Activated CD8-positive, alpha-beta T cell treated with anti-CD3 and anti-CD28 coated beads, Interleukin-2, amount 10 ng/mL, durations not matched to agents 7 days and 5 days (primary cell): ENCODE measurements around the gene ARL14EPL. TPM values are rescaled to one million over a fixed set of nuclear protein-coding genes. Genes with fewer than 3 reads are reported as not detected.
A peak's percentile ranks its signal among the peaks of the same experiment; 100 is the strongest.
"Not testable (repeated sequence)": the region's sequence is repeated elsewhere in the genome, so short reads cannot be mapped to it uniquely, and the experiment has no call there.

Experiments used
- ATAC-seq: fragments of 150-1000 bp; cut with Tn5 transposase; one replicate; pipeline ENCODE4 v1.10.0; 2021; ENCODE audit warnings: moderate library complexity
- CTCF ChIA-PET: fragments of 350-600 bp; sonication (Branson Sonifier 250); formaldehyde crosslinking; loops from one replicate; lab custom pipeline; 2021; ENCODE audit warnings: antibody characterized with exemption; lab: Charles Lee
- POLR2A ChIA-PET: fragments of 350-600 bp; sonication (Branson Sonifier 250); formaldehyde crosslinking; loops from one replicate; lab custom pipeline; 2021; ENCODE audit warnings: antibody characterized with exemption; lab: Charles Lee
- DNase-seq: peaks from one replicate; pipeline ENCODE4 v3.0.0-alpha.2; 2020
- H3K27ac Mint-ChIP-seq: one replicate; pipeline ENCODE4 v1.8.0; 2021; ENCODE audit warnings: mild to moderate bottlenecking, mixed read lengths
- H3K27me3 Mint-ChIP-seq: one replicate; pipeline ENCODE4 v1.8.0; 2021; ENCODE audit warnings: low read depth, mixed read lengths
- H3K36me3 Mint-ChIP-seq: one replicate; pipeline ENCODE4 v1.8.0; 2021; ENCODE audit warnings: low read depth, mixed read lengths
- H3K4me1 Mint-ChIP-seq: one replicate; pipeline ENCODE4 v1.8.0; 2021; ENCODE audit warnings: low read depth, mixed read lengths
- H3K4me3 Mint-ChIP-seq: one replicate; pipeline ENCODE4 v1.8.0; 2021; ENCODE audit warnings: mild to moderate bottlenecking, mixed read lengths
- H3K9me3 Mint-ChIP-seq: one replicate; pipeline ENCODE4 v1.8.0; 2022; ENCODE audit warnings: mixed read lengths; ENCODE audit not compliant: insufficient read depth
- total RNA-seq, 2 experiments: library from RNA; stranded (reverse); gene quantifications; one replicate each; pipeline ENCODE4 v1.2.3, GENCODE V29; 2021

The ARL14EPL gene
- total RNA-seq, 2 experiments from 2014 or later: not detected

GRCh38 chr5:116058346-116058936, 26.2 kb downstream of the ARL14EPL start:
- no peak for ATAC-seq
- Mint-ChIP-seq H3K27me3 (peaks cover 19% of the 10 kb centered on the region), H3K9me3 (no peaks in the 10 kb centered on the region), H3K4me1 (no peaks in the 10 kb centered on the region), H3K36me3 (no peaks in the 10 kb centered on the region), H3K4me3 (no peak overlapping the region), H3K27ac (no peak overlapping the region)
- DNase-seq: no peak
- ChIA-PET POLR2A (no interaction called here), CTCF (no interaction called here)

GRCh38 chr5:116062352-116062751, 30.1 kb downstream of the ARL14EPL start:
- Mint-ChIP-seq H3K9me3 (no peaks in the 10 kb centered on the region), H3K27ac (no peak overlapping the region), H3K36me3 (no peaks in the 10 kb centered on the region), H3K4me3 (no peak overlapping the region), H3K27me3 (peaks cover 33% of the 10 kb centered on the region), H3K4me1 (peaks cover 4% of the 10 kb centered on the region)
- CTCF ChIA-PET: no interaction called here
- ATAC-seq (no peak), DNase-seq (no peak)
- POLR2A ChIA-PET: no interaction called here

GRCh38 chr5:116063950-116064349, 31.7 kb downstream of the ARL14EPL start:
- ATAC-seq (no peak), DNase-seq (no peak)
- Mint-ChIP-seq H3K4me3 (no peak overlapping the region), H3K27ac (no peak overlapping the region), H3K36me3 (no peaks in the 10 kb centered on the region), H3K27me3 (peaks cover 25% of the 10 kb centered on the region), H3K4me1 (peaks cover 4% of the 10 kb centered on the region), H3K9me3 (no peaks in the 10 kb centered on the region)
- POLR2A ChIA-PET: no interaction called here
- CTCF ChIA-PET: no interaction called here

- Mint-ChIP-seq H3K27me3 (peaks cover 34% of the 10 kb centered on the region), H3K4me3 (no peak overlapping the region), H3K36me3 (no peaks in the 10 kb centered on the region), H3K4me1 (peaks cover 4% of the 10 kb centered on the region), H3K27ac (no peak overlapping the region), H3K9me3 (no peaks in the 10 kb centered on the region)
- DNase-seq: peak; percentile 62
- POLR2A ChIA-PET: no interaction called here
- ATAC-seq: no peak
- CTCF ChIA-PET: interaction anchor here (0.7 to 2.0 kb wide), 11 partner anchors 8 to 759 kb away, joined by 3 to 12 read pairs (median 3); partner anchors contain the start of gene TMED7
Measured at GRCh38 chr5:116068028-116068632, 35.9 kb downstream of the ARL14EPL start.

GRCh38 chr5:116071211-116071610, 38.9 kb downstream of the ARL14EPL start:
- H3K36me3 Mint-ChIP-seq: no peaks in the 10 kb centered on the region
- no peak overlapping the region for H3K27ac Mint-ChIP-seq
- DNase-seq (no peak), ATAC-seq (no peak)
- no peak overlapping the region for H3K4me3 Mint-ChIP-seq
- peaks cover 16% of the 10 kb centered on the region for H3K4me1 Mint-ChIP-seq
- H3K27me3 Mint-ChIP-seq: peaks cover 22% of the 10 kb centered on the region
- ChIA-PET CTCF (no interaction called here), POLR2A (no interaction called here)
- no peaks in the 10 kb centered on the region for H3K9me3 Mint-ChIP-seq

- POLR2A ChIA-PET: no interaction called here
- no peak overlapping the region for H3K4me3 Mint-ChIP-seq
Measured at GRCh38 chr5:116075191-116075831, 43.0 kb downstream of the ARL14EPL start.

GRCh38 chr5:116076496-116076895, 44.2 kb downstream of the ARL14EPL start:
- ATAC-seq: no peak
- no peak for DNase-seq
- Mint-ChIP-seq H3K36me3 (no peaks in the 10 kb centered on the region), H3K27ac (no peak overlapping the region), H3K4me3 (no peak overlapping the region), H3K9me3 (no peaks in the 10 kb centered on the region), H3K4me1 (peaks cover 20% of the 10 kb centered on the region), H3K27me3 (peaks cover 7% of the 10 kb centered on the region)
- ChIA-PET CTCF (interaction anchor here (1.0 to 1.4 kb wide), 3 partner anchors 8 to 61 kb away, joined by 3 to 12 read pairs (median 4); no protein-coding TSS in a partner anchor), POLR2A (no interaction called here)

More at GRCh38 chr5:116075191-116075831, 43.0 kb downstream of the ARL14EPL start:
- no peak overlapping the region for H3K27ac Mint-ChIP-seq
- CTCF ChIA-PET: no interaction called here
- peaks cover 11% of the 10 kb centered on the region for H3K27me3 Mint-ChIP-seq
- H3K36me3 Mint-ChIP-seq: no peaks in the 10 kb centered on the region
- H3K9me3 Mint-ChIP-seq: no peaks in the 10 kb centered on the region
- ATAC-seq: no peak
- no peak for DNase-seq
- H3K4me1 Mint-ChIP-seq: peaks cover 20% of the 10 kb centered on the region

- H3K4me1 Mint-ChIP-seq: peaks cover 24% of the 10 kb centered on the region
- peaks cover 4% of the 10 kb centered on the region for H3K36me3 Mint-ChIP-seq
- ATAC-seq: no peak
- no peak overlapping the region for H3K4me3 Mint-ChIP-seq
- H3K9me3 Mint-ChIP-seq: no peaks in the 10 kb centered on the region
- DNase-seq: no peak
- no peaks in the 10 kb centered on the region for H3K27me3 Mint-ChIP-seq
- ChIA-PET POLR2A (no interaction called here), CTCF (interaction anchor here (0.9 kb wide), 1 partner anchor 10 kb away, joined by 3 read pairs; no protein-coding TSS in a partner anchor)
- H3K27ac Mint-ChIP-seq: no peak overlapping the region
Measured at GRCh38 chr5:116078199-116078598, 45.9 kb downstream of the ARL14EPL start.

- Mint-ChIP-seq H3K27me3 (no peaks in the 10 kb centered on the region), H3K27ac (peak overlapping the region; percentile 90), H3K4me3 (peak overlapping the region; percentile 85), H3K9me3 (no peaks in the 10 kb centered on the region), H3K36me3 (peaks cover 25% of the 10 kb centered on the region), H3K4me1 (peaks cover 32% of the 10 kb centered on the region)
- CTCF ChIA-PET: interaction anchor here (1.7 kb wide), 1 partner anchor 52 kb away, joined by 6 read pairs; no protein-coding TSS in a partner anchor
- ATAC-seq (peak; percentile 36), DNase-seq (peak; percentile 51)
- POLR2A ChIA-PET: no interaction called here
Measured at GRCh38 chr5:116084287-116084691, 52.0 kb downstream of the ARL14EPL start.

GRCh38 chr5:116084871-116085715, 52.8 kb downstream of the ARL14EPL start, which contains the start of gene COMMD10:
COMMD10 (plus strand) TSS chr5:116085025.
- Mint-ChIP-seq H3K27ac (peak within 1 kb of the TSS; percentile 95), H3K4me1 (peaks cover 32% of the 10 kb centered on the region)

GRCh38 chr5:116086309-116086708, 54.0 kb downstream of the ARL14EPL start:
- DNase-seq, H3K9me3 Mint-ChIP-seq, CTCF ChIA-PET, H3K27me3 Mint-ChIP-seq, ATAC-seq, POLR2A ChIA-PET: not testable (repeated sequence)
- H3K36me3 Mint-ChIP-seq: peaks cover 30% of the 10 kb centered on the region
- peak overlapping the region; percentile 24 for H3K4me3 Mint-ChIP-seq
- H3K27ac Mint-ChIP-seq: peak overlapping the region; percentile 58
- peaks cover 32% of the 10 kb centered on the region for H3K4me1 Mint-ChIP-seq

More at GRCh38 chr5:116084871-116085715, 52.8 kb downstream of the ARL14EPL start, which contains the start of gene COMMD10:
- Mint-ChIP-seq H3K9me3 (no peaks in the 10 kb centered on the region), H3K36me3 (peaks cover 30% of the 10 kb centered on the region), H3K27me3 (no peaks in the 10 kb centered on the region), H3K4me3 (peak within 1 kb of the TSS; percentile 85)
- ATAC-seq (peak; percentile 93), DNase-seq (peak; percentile 82)
- ChIA-PET POLR2A (no interaction called here), CTCF (interaction anchor here (0.9 to 1.7 kb wide), 2 partner anchors 10 to 51 kb away, joined by 3 to 6 read pairs; no protein-coding TSS in a partner anchor)
